Activated T-cell treated with anti-CD3 and anti-CD28 coated beads, Interleukin-2, amount 50 U/mL, for 4 hours (primary cell): ENCODE measurements around the gene MCF2L. TPM values are rescaled to one million over a fixed set of nuclear protein-coding genes. Genes with fewer than 3 reads are reported as not detected.

Experiments used
- ATAC-seq, 2 donors: fragments of 200-7000 bp; cut with Tn5 transposase; one replicate each; pipeline ENCODE4 v1.10.0; 2021
- DNase-seq: peaks from one replicate; pipeline ENCODE4 v3.0.0-alpha.2; 2020
- H3K27me3 Mint-ChIP-seq: one replicate; pipeline ENCODE4 v1.8.0; 2021; ENCODE audit warnings: low read depth, mixed read lengths
- H3K36me3 Mint-ChIP-seq: one replicate; pipeline ENCODE4 v1.8.0; 2022; ENCODE audit warnings: mixed read lengths; ENCODE audit not compliant: insufficient read depth
- H3K4me1 Mint-ChIP-seq: one replicate; pipeline ENCODE4 v1.8.0; 2021; ENCODE audit warnings: low read depth, mixed read lengths
- H3K4me3 Mint-ChIP-seq: one replicate; pipeline ENCODE4 v1.8.0; 2021; ENCODE audit warnings: mild to moderate bottlenecking, moderate library complexity, mixed read lengths
- H3K9me3 Mint-ChIP-seq: one replicate; pipeline ENCODE4 v1.8.0; 2021; ENCODE audit warnings: mixed read lengths
- total RNA-seq, 3 donors: library from RNA; stranded (reverse); gene quantifications; one replicate each; pipeline ENCODE4 v1.2.1, GENCODE V29; 2021

Gene MCF2L
- total RNA-seq, 3 donors from 2014 or later: 8.6 to 9.3 (median 8.9) TPM

DNA sequence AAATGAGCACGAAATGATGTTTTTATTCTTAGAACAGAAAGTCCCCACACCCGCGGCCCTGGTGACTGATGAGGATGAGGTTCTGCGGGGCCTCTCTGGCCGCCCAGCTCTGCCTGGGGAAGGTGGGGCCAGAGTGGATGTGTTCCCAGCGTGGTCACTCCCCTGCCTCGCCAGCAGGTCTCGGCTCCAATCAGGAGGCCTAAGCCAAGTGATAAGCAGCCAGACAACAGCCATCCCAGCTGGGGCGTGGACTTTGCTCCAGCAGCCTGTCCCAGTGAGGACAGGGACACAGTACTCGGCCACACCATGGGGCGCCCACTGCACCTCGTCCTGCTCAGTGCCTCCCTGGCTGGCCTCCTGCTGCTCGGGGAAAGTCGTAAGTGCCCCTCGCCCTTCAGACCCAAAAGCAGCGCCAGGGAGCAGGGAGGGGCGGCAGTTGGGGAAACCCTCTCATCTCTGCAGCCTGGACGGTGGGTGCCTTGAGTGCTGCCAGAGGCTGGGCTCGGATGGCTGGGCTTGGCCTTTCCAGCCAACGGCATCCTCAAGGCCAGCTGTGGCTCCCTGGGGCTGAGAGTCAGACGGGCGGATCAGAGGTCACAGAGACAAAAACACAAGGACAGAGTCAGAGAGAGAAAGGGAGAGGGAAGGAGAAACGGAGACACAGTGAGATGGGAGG is 153.7 kb downstream of the MCF2L start, which contains the start of gene F10:
TSS of gene F10 (plus strand) at position 250 of the 676 bp plus-strand sequence. CDS start at position 307, 57 bp downstream.
- H3K36me3 Mint-ChIP-seq: no peaks in the 10 kb centered on the region
- no peak for ATAC-seq
- H3K9me3 Mint-ChIP-seq: no peaks in the 10 kb centered on the region
- no peak within 1 kb of the TSS for H3K4me3 Mint-ChIP-seq
- no peak for DNase-seq
- H3K4me1 Mint-ChIP-seq: no peaks in the 10 kb centered on the region
- peaks cover 10% of the 10 kb centered on the region for H3K27me3 Mint-ChIP-seq

DNA sequence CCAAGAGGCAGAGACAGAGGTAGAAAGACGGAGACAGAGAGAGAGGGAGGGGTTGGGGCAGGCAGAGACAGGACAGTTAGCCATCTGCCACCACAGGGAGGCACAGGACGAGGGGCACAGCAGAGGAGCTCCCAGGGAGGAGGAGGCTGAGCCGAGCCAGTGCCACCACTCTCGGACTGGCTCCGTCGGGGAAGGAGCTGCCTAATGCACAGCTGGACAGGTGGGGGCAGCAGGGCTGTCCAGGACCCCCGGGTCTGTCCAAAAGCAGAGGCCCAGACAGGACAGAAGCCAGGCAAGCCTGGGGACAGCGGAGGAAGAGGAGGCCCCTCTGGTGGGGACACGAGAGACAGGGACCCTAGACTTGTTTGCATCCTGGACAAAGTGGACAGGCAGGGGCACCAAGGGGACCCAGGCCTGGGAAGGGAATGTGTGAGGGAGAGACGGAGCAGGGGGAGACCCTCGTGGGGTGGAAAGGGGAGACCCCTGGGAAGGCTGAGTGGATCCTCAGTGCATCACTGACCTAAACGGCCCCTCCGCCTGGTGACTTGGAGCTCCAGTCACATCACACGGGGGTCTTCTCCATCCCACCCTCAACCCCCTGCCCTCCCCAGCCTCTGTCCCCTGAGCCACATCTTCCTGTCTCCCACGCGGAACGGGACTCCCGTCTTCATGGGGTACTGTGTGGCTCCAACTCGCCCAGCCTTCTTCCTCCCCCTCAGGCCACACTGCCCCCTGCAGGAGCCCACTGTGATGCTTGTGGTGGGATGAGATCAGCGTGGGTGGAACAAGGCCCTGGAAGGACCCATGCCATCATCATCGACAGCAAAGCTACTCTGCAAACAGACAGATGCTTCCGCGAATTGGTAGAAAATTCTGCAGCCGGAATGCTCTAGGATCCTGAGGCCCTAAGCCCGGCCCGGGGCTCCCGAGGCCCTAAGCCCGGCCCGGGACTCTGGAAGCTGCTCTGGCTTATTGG is 154.5 kb downstream of the MCF2L start:
- H3K4me3 Mint-ChIP-seq: no peak overlapping the region
- no peaks in the 10 kb centered on the region for H3K9me3 Mint-ChIP-seq
- peaks cover 10% of the 10 kb centered on the region for H3K27me3 Mint-ChIP-seq
- DNase-seq (no peak), ATAC-seq (no peak)
- no peaks in the 10 kb centered on the region for H3K4me1 Mint-ChIP-seq
- H3K36me3 Mint-ChIP-seq: no peaks in the 10 kb centered on the region

DNA sequence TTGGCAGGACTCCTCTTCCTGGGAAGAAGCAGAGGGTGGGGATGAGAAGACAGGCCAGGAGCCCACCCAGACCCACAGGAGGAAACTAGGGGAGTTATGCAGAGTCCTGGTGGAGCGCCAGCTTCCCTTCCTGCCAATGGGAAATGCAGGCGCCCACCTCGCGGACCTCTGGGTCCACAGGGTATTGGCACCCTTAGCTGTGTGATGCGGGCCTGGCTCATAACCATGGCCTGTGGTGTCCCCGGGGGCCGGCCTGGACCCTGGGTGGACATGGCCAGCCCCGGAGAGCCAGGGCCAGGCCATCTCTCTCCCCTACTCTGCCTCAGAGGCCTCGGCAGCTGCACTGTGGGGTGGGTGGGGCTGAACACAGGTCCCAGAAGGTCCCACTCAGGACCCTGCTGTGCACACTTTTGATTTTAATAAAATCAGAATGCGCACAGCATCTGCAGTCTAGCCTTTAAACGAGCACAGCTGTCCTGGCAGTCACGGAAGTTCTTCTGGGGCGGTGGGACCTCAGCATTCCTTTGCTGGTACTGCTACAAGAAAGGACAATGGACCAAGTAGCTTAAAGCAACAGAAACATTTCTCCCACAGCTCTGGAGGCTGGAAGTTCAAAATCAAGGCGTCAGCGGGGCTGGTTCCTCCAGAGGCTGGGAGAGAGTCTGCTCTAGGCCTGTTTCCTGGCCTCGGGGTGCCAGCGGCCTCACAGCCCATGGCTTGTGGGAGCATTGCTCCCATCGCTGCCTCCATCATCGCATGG is 155.4 kb downstream of the MCF2L start:
- H3K9me3 Mint-ChIP-seq: no peaks in the 10 kb centered on the region
- ATAC-seq (no peak), DNase-seq (no peak)
- H3K36me3 Mint-ChIP-seq: no peaks in the 10 kb centered on the region
- H3K4me3 Mint-ChIP-seq: no peak overlapping the region
- H3K27me3 Mint-ChIP-seq: peaks cover 16% of the 10 kb centered on the region
- peaks cover 4% of the 10 kb centered on the region for H3K4me1 Mint-ChIP-seq

DNA sequence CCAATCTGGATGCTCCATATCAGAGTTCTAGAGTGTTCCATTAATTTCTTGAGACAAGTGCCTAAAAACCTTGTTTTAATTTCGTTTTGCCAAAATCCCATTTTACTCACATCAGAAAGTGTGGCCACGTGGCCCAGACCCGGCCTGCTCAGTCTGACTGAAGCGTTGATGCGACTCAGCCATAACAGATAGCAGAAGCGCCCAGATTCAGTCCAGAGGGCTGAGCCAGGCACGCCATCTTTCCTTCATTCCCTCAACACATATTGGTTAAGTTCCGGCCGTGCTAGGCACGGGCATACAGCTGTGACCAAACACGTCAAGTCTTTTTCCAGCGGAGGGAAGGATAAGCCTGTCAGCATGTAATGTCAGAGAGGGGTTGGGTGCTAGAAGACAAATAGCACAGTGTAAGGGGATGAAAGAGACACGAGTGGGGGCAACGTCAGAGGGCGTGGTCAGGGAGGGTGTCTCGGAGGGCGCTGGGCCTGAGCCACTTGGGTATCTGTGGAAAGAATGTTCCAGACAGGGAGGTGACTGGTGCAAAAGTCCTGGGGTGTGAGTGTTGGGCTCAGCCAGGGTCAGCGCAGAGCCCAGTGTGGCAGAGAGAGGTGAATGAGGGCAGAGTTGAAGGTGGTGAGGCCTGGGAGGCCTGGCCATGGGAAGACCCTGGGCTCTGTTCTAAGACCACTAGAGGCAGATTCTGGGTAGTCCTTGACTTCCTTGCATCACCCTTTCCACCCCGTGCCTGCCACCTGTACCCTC is 156.7 kb downstream of the MCF2L start:
- peaks cover 16% of the 10 kb centered on the region for H3K27me3 Mint-ChIP-seq
- no peak for DNase-seq
- peaks cover 6% of the 10 kb centered on the region for H3K4me1 Mint-ChIP-seq
- no peak overlapping the region for H3K4me3 Mint-ChIP-seq
- no peaks in the 10 kb centered on the region for H3K9me3 Mint-ChIP-seq
- no peaks in the 10 kb centered on the region for H3K36me3 Mint-ChIP-seq
- ATAC-seq: no peak

DNA sequence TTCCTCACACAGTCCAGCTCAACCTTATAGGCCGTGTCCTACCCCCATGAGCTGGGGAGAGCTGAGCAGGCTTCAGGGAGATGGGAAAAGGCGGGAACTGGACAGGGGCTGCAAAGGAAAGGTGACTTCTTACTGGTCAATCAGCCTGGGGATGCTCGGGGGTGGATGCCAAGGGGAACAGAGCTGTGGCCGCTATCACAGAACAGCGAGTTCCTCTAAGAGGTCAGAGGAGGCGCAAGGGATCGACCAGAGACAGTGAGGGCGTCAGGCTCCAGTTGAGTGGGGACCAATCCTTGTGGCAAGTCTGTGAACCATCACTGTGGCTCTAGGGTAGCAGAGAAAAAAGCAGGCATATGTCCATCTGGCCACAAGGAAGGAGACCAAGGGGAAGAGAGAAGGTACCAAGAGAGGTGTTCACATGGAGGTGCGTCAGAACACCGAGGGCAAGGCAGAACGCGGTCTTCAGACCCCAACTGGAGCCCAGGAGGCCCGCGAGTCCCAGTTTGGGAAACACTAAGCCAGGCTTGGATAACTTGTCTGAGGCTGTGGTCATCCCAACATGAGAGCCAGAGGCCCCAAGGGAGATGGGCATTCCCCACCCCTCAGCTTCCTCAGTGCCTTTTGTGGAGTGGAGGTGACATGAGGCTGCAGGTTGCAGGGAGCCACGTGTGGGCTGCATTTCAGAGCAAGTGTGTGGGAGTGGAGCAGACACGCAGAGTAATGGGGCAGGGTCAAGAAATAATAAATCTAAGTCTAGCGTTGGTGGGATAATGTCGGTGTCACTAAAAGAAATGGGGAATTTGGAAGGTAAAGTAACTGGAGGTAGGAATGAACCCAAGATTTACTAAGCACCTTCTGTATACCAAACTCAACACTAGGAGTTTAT is 157.5 kb downstream of the MCF2L start:
- DNase-seq: no peak
- Mint-ChIP-seq H3K4me3 (no peak overlapping the region), H3K27me3 (peaks cover 16% of the 10 kb centered on the region), H3K4me1 (peaks cover 6% of the 10 kb centered on the region), H3K36me3 (no peaks in the 10 kb centered on the region), H3K9me3 (no peaks in the 10 kb centered on the region)
- ATAC-seq: no peak

DNA sequence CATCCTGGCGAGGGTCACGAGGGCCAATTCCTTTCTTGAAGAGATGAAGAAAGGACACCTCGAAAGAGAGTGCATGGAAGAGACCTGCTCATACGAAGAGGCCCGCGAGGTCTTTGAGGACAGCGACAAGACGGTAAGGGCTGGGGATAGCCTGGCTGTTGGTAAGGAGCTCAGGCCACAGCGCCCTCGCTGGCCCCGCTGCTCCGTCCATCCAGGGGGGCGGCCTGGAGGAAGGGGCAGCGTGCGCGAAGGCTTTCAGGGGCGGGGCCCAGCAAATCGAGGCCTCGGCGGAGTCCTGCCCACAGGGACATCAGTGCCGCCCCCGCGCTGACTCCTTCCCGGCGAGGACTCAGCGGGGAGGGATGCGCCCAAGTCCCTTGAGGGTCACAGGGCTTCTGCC is 160.5 kb downstream of the MCF2L start:
- no peak for ATAC-seq
- Mint-ChIP-seq H3K9me3 (no peaks in the 10 kb centered on the region), H3K36me3 (no peaks in the 10 kb centered on the region), H3K27me3 (peaks cover 16% of the 10 kb centered on the region), H3K4me1 (peaks cover 6% of the 10 kb centered on the region), H3K4me3 (no peak overlapping the region)
- no peak for DNase-seq

DNA sequence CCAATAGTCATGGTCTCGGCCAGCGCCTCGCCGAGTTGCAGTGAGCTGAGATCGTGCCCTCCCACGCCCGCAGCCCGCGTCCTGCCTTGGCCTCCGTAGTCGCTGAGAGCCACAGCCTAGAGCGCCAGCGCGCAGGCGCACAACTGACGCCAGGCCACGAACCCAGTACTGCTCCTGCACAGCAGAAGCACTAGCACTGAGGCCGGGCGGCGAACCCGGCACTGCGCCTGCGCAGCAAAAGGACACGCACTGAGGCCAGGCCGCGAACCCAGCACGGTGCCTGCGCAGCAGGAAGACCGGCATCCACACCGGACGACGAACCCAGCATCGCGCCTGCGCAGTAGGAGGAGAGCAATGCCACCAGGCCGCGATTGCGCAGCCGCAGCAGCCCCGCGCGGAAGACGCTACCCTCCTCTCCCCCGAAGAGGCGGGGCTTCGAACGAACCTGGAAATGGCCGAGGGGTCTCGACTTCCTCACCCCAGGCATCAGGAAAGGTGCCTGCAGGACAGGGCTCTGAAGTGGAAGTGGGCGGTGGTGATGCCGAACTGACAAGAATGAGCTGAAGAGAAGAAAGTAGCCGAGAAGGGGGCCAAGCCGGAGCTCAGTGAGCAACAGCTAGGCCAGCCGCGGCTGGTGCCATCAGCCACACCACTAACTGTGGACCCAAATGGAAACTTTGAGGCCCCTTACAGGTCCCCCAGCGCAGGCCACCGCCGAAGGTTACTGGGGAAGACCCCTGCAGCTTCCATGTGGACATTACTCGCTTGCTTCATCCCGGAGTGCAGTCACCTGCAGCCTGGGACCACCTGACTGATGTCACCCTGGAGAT is 161.1 kb downstream of the MCF2L start:
- peaks cover 6% of the 10 kb centered on the region for H3K4me1 Mint-ChIP-seq
- H3K27me3 Mint-ChIP-seq: peaks cover 16% of the 10 kb centered on the region
- DNase-seq (no peak), ATAC-seq (peak in 1 of 2 donors; percentile 75)
- H3K36me3 Mint-ChIP-seq: no peaks in the 10 kb centered on the region
- H3K4me3 Mint-ChIP-seq: peak overlapping the region; percentile 24
- H3K9me3 Mint-ChIP-seq: no peaks in the 10 kb centered on the region

DNA sequence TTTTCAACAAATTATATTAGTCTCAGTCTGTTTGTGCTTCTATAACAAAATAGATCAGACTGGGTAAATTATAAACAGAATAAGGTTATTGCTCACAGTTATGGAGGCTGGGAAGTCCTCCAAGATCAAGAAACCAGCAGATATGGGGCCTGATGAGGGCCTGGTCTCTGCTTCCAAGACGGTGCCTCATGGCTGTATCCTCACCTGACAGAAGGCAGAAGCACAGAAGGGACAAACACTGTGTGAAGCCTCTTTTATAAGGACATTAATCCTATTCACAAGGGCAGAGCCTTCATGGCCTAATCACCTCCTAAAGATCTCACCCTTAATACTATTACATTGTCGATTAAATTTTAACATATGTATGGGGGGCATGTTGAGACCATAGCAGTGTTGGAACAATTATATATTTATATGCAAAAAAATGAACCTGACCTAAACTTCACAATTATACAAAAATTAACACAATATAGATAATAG is 166.3 kb downstream of the MCF2L start:
- H3K4me1 Mint-ChIP-seq: no peaks in the 10 kb centered on the region
- no peaks in the 10 kb centered on the region for H3K27me3 Mint-ChIP-seq
- H3K36me3 Mint-ChIP-seq: no peaks in the 10 kb centered on the region
- ATAC-seq (no peak), DNase-seq (no peak)
- H3K9me3 Mint-ChIP-seq: no peaks in the 10 kb centered on the region
- no peak overlapping the region for H3K4me3 Mint-ChIP-seq

DNA sequence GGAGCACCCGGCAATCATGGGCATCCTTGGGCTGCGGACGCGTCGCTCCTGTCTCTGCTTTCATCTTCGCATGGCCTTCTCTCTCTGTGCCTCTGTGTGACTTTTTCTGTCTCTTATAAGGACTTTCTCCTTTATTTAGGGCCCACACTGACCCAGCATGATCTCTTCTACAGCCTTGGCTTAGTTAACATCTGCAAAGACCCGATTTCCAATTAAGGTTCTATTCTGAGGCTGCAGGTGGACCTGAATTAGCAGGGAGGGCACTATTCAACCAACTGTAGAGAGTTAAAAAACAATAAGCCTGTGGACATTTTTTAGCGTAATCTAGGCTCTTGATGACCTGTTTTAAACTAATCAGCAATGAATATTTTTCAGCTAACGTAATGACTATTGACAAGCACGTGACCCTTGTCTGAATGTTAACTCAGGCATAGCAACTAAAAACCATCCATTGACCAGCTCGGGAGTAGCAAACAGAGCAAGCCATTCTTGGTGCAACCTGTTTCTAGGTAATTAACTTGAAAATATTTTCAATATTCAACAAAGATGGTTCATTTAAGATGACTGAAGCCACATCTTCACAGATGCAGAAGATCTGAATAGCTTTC is 168.8 kb downstream of the MCF2L start:
- no peak for DNase-seq
- no peaks in the 10 kb centered on the region for H3K4me1 Mint-ChIP-seq
- H3K36me3 Mint-ChIP-seq: no peaks in the 10 kb centered on the region
- H3K4me3 Mint-ChIP-seq: no peak overlapping the region
- no peaks in the 10 kb centered on the region for H3K9me3 Mint-ChIP-seq
- H3K27me3 Mint-ChIP-seq: no peaks in the 10 kb centered on the region
- ATAC-seq: no peak

DNA sequence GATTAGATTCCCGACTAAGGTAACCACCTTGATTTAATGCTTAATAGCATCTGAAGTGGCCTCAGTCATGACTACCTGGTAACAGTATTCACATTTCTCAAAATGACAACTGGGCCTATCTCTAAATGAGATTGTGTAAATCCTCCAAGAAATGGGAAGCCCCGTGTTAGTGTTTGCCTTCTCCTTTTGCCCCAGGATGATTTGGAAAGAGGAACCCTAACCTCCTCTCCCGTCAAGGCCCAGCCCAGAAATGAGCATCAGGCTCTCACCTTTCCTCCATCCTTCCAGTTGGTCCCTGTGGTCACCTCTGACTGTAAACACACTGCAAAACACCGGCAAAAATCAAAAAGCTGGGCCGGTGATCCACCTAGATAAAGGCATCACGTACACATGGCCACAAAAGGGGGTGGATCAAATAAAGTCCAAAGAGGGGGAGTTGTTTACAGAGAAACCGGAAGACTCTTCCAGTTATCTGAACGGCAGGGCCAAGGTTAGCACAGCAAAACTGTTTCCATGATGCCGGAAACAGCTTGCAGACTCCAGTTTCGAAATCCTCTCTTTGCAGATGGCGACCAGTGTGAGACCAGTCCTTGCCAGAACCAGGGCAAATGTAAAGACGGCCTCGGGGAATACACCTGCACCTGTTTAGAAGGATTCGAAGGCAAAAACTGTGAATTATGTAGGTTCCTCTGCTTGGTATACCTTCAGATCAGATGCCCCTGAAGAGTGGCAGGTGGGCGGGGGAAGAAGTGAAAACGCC is 170.0 kb downstream of the MCF2L start:
- Mint-ChIP-seq H3K27me3 (no peaks in the 10 kb centered on the region), H3K9me3 (no peaks in the 10 kb centered on the region), H3K4me1 (no peaks in the 10 kb centered on the region), H3K36me3 (no peaks in the 10 kb centered on the region), H3K4me3 (no peak overlapping the region)
- DNase-seq (no peak), ATAC-seq (no peak)

DNA sequence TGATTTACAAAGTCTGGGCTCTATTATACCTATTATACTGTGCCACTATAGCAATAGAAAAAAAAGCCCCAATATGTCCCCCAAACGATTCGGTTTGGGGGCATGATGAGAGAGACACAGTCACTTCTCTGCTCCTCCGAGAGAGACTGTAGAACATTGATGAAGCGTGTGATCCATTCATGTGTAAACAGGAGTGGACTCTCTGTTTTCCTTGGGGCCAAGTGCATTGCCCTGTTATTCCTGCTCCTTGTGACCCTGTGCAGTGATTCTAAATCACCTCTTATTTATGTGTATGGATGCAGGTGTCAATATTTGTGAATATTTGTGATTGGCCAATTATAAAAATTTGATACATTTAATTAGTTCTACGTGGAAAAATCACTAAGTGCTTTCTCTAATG is 170.6 kb downstream of the MCF2L start:
- Mint-ChIP-seq H3K9me3 (no peaks in the 10 kb centered on the region), H3K4me1 (no peaks in the 10 kb centered on the region), H3K36me3 (no peaks in the 10 kb centered on the region), H3K4me3 (no peak overlapping the region), H3K27me3 (no peaks in the 10 kb centered on the region)
- ATAC-seq: no peak
- DNase-seq: no peak
